LNCAP (cell line): Measurements from ENCODE around the gene ALG9.

Experiments used
- TF ChIP-seq, protein P1 (sequence below): fragments of 450-650 bp; IDR thresholded peaks from 2 replicates; pipeline ENCODE4 v1.5.1; 2017; ENCODE audit warnings: mild to moderate bottlenecking

The ALG9 gene

DNA sequence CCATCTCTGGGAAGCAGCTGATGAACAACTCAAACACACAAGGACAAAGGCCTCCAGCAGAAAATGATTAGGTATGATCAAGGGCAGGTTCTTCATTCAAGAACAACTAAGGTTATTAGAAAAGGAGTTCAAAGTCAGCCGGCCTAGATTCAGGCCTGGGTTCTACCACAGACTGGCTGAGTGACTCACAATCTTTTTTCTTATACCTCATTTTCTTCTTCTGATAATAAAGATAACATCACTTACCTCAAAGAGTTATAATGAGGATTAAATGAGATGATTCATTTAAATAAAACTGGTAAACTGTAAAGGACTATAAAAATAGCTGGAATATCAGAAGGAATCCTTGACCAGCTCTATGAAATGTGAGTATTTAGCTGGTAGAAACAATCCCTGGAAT, 55.9 kb downstream of the ALG9 start:
- TF ChIP-seq, protein P1, sequence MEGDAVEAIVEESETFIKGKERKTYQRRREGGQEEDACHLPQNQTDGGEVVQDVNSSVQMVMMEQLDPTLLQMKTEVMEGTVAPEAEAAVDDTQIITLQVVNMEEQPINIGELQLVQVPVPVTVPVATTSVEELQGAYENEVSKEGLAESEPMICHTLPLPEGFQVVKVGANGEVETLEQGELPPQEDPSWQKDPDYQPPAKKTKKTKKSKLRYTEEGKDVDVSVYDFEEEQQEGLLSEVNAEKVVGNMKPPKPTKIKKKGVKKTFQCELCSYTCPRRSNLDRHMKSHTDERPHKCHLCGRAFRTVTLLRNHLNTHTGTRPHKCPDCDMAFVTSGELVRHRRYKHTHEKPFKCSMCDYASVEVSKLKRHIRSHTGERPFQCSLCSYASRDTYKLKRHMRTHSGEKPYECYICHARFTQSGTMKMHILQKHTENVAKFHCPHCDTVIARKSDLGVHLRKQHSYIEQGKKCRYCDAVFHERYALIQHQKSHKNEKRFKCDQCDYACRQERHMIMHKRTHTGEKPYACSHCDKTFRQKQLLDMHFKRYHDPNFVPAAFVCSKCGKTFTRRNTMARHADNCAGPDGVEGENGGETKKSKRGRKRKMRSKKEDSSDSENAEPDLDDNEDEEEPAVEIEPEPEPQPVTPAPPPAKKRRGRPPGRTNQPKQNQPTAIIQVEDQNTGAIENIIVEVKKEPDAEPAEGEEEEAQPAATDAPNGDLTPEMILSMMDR: no peak

- TF ChIP-seq, protein P1: no peak
These were observed 56.6 kb downstream of the ALG9 start for GRCh38 chr11:111814557-111815320.

GRCh38 chr11:111814106-111814505, 57.3 kb downstream of the ALG9 start:
- TF ChIP-seq, protein P1: no peak

- TF ChIP-seq, protein P1: no peak
These were observed 59.2 kb downstream of the ALG9 start for GRCh38 chr11:111812211-111812610.

GRCh38 chr11:111811445-111811844, 59.9 kb downstream of the ALG9 start:
- TF ChIP-seq, protein P1: no peak

DNA sequence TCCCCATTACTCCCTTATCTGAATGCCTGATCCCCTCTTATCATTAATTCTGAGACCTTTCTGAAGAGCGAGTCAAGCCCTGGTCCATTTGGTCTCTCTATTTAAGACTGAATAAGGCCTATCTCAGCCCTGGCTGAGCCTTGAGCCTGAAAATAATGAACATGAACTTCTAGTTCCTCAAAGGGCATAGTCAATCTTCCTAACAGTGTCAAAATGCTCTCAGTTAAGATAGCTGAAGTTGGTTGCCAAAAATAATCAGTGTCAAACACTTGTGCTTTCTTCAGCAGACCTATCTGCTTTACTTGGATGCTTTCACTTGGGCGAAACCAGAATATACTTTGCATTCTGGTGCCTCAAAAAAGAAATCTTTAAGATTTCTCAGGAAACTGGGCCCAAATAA, 62.5 kb downstream of the ALG9 start:
- TF ChIP-seq, protein P1: no peak

GRCh38 chr11:111808063-111808588, 63.3 kb downstream of the ALG9 start:
- TF ChIP-seq, protein P1: no peak
